Duodenal mucosa (tissue), 2 donors: ENCODE data around the gene KIF18B.

Experiments
- H3K27ac ChIP-seq: one replicate; pipeline ENCODE4 v1.7.0; 2013; ENCODE audit warnings: low read depth, low read length
- H3K27me3 ChIP-seq, 2 donors: one replicate each; pipeline ENCODE4 v1.7.0; 2013; ENCODE audit warnings: low read length in 2 of 2, control low read depth in 1 of 2; ENCODE audit not compliant: insufficient read depth in 2 of 2, control insufficient read depth in 1 of 2
- H3K36me3 ChIP-seq, 2 donors: one replicate each; pipeline ENCODE4 v1.7.0; 2013; ENCODE audit warnings: low read length in 2 of 2, control low read depth in 1 of 2; ENCODE audit not compliant: insufficient read depth in 2 of 2, control insufficient read depth in 1 of 2
- H3K4me1 ChIP-seq, 2 donors: one replicate each; pipeline ENCODE4 v1.7.0; 2013; ENCODE audit warnings: low read length in 2 of 2, control low read depth in 1 of 2; ENCODE audit not compliant: insufficient read depth in 2 of 2, control insufficient read depth in 1 of 2
- H3K4me3 ChIP-seq, 2 donors: one replicate each; pipeline ENCODE4 v1.7.0; 2013; ENCODE audit warnings: low read length in 2 of 2, low read depth in 1 of 2
- H3K9ac ChIP-seq, 2 donors: one replicate each; pipeline ENCODE4 v1.7.0; 2013; ENCODE audit warnings: low read length in 2 of 2, low read depth in 1 of 2
- H3K9me3 ChIP-seq, 2 donors: one replicate each; pipeline ENCODE4 v1.7.0; 2013; ENCODE audit warnings: low read length in 2 of 2, control low read depth in 1 of 2; ENCODE audit not compliant: control insufficient read depth in 1 of 2

KIF18B gene

GRCh38 chr17:44927696-44928095 lies 19.9 kb downstream of the KIF18B start:
- Histone ChIP-seq H3K9me3 (no peaks in the 10 kb centered on the region), H3K9ac (no peak overlapping the region), H3K4me1 (no peaks in the 10 kb centered on the region), H3K27ac (no peak overlapping the region), H3K36me3 (peaks cover 0 to 46% of the 10 kb centered on the region in 2 donors), H3K4me3 (no peak overlapping the region), H3K27me3 (no peaks in the 10 kb centered on the region)

GRCh38 chr17:44926821-44927525 lies 20.6 kb downstream of the KIF18B start:
- peaks cover 0 to 39% of the 10 kb centered on the region in 2 donors for H3K36me3 ChIP-seq
- H3K27ac ChIP-seq: no peak overlapping the region
- H3K27me3 ChIP-seq: no peaks in the 10 kb centered on the region

GRCh38 chr17:44925731-44926697 lies 21.6 kb downstream of the KIF18B start:
- Histone ChIP-seq H3K4me3 (no peak overlapping the region), H3K36me3 (peaks cover 0 to 30% of the 10 kb centered on the region in 2 donors), H3K27ac (no peak overlapping the region), H3K9me3 (no peaks in the 10 kb centered on the region), H3K4me1 (no peaks in the 10 kb centered on the region), H3K27me3 (peaks cover 4% of the 10 kb centered on the region in 2 donors), H3K9ac (no peak overlapping the region)

More at GRCh38 chr17:44926821-44927525, 20.6 kb downstream of the KIF18B start:
- no peak overlapping the region for H3K9ac ChIP-seq
- no peak overlapping the region for H3K4me3 ChIP-seq
- H3K4me1 ChIP-seq: no peaks in the 10 kb centered on the region
- H3K9me3 ChIP-seq: no peaks in the 10 kb centered on the region

- Histone ChIP-seq H3K4me1 (no peaks in the 10 kb centered on the region), H3K27me3 (peaks cover 4 to 13% of the 10 kb centered on the region in 2 donors), H3K4me3 (no peak overlapping the region), H3K27ac (no peak overlapping the region), H3K36me3 (peaks cover 0 to 21% of the 10 kb centered on the region in 2 donors), H3K9ac (no peak overlapping the region), H3K9me3 (no peaks in the 10 kb centered on the region)
Measured at GRCh38 chr17:44924107-44924544, 23.4 kb downstream of the KIF18B start.

GRCh38 chr17:44922746-44923470 lies 24.7 kb downstream of the KIF18B start:
- H3K9ac ChIP-seq: no peak overlapping the region
- no peaks in the 10 kb centered on the region for H3K4me1 ChIP-seq
- H3K27ac ChIP-seq: no peak overlapping the region
- no peak overlapping the region for H3K4me3 ChIP-seq
- no peaks in the 10 kb centered on the region for H3K9me3 ChIP-seq
- H3K36me3 ChIP-seq: peaks cover 0 to 10% of the 10 kb centered on the region in 2 donors
- H3K27me3 ChIP-seq: peaks cover 4 to 13% of the 10 kb centered on the region in 2 donors

- no peak overlapping the region for H3K4me3 ChIP-seq
- no peaks in the 10 kb centered on the region for H3K9me3 ChIP-seq
- H3K4me1 ChIP-seq: no peaks in the 10 kb centered on the region
- H3K27me3 ChIP-seq: peaks cover 4 to 13% of the 10 kb centered on the region in 2 donors
- no peak overlapping the region for H3K27ac ChIP-seq
- peaks cover 0 to 7% of the 10 kb centered on the region in 2 donors for H3K36me3 ChIP-seq
- H3K9ac ChIP-seq: no peak overlapping the region
Measured at GRCh38 chr17:44922136-44922535, 25.4 kb downstream of the KIF18B start.

GRCh38 chr17:44921122-44921882 lies 26.3 kb downstream of the KIF18B start:
- Histone ChIP-seq H3K27ac (no peak overlapping the region), H3K9me3 (no peaks in the 10 kb centered on the region), H3K4me3 (no peak overlapping the region), H3K36me3 (peaks cover 0 to under 1% of the 10 kb centered on the region in 2 donors), H3K4me1 (no peaks in the 10 kb centered on the region), H3K27me3 (peaks cover 4 to 13% of the 10 kb centered on the region in 2 donors), H3K9ac (no peak overlapping the region)

- Histone ChIP-seq H3K4me1 (no peaks in the 10 kb centered on the region), H3K36me3 (no peaks in the 10 kb centered on the region), H3K9me3 (no peaks in the 10 kb centered on the region), H3K4me3 (no peak overlapping the region), H3K27ac (no peak overlapping the region), H3K27me3 (peaks cover 4 to 13% of the 10 kb centered on the region in 2 donors), H3K9ac (no peak overlapping the region)
Measured at GRCh38 chr17:44920565-44920940, 27.0 kb downstream of the KIF18B start.

- H3K27me3 ChIP-seq: peaks cover 4 to 13% of the 10 kb centered on the region in 2 donors
- no peak overlapping the region for H3K27ac ChIP-seq
- H3K36me3 ChIP-seq: no peaks in the 10 kb centered on the region
- H3K4me3 ChIP-seq: no peak overlapping the region
- no peaks in the 10 kb centered on the region for H3K4me1 ChIP-seq
- no peak overlapping the region for H3K9ac ChIP-seq
- H3K9me3 ChIP-seq: no peaks in the 10 kb centered on the region
Measured at GRCh38 chr17:44919885-44920564, 27.5 kb downstream of the KIF18B start.
